ENCODE measurements around the gene CD99L2. TPM values are rescaled to one million over a fixed set of nuclear protein-coding genes. Genes with fewer than 3 reads are reported as not detected.

The CD99L2 gene
- total RNA-seq, 1 experiment from 2014 or later, result 156 TPM

DNA sequence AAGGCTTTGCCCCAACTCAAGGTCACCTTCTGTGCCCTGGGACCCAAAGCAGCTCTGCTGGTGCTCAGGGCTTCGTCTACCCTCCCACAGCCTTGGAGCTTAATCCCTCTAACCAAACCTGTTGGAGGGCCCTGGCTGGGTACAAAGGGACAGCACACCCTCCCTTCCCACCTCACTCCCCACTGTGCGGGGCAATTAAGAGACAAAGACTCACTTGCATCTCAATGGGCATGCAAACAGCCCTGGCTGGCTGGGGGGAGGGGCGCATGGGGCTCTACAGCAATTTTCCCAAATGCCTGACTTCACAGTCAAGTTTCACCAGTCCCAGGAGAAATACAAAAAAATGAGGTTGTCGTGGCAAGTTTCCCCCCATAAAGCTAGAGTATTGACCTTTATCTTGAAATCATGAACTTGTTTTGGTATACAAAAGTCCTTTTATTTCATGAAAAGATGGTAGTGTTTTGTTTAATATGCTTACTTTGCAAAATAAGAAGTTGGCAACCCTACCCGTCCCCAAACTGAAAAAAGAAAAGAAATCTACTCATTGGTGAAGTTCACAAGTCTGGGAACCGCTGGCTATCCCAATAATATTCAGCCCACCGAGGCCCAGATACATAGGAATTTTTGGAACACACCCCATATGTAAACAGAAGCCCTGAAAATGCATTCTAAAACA is 4.1 kb upstream of the CD99L2 start:
- Histone ChIP-seq H3K27me3 (ENCODE audit: control insufficient read depth, insufficient read depth, low read length) (no peaks in the 10 kb centered on the region), H3K4me3 (ENCODE audit: low read depth in 2 of 2, low read length in 2 of 2) (no peak overlapping the region), H3K4me1 (ENCODE audit: control insufficient read depth, insufficient read depth, low read length) (peaks cover 1% of the 10 kb centered on the region), H3K9me3 (ENCODE audit: control insufficient read depth, insufficient read depth, low read depth, low read length) (no peaks in the 10 kb centered on the region), H3K36me3 (ENCODE audit: control insufficient read depth, insufficient read depth, low read length) (no peaks in the 10 kb centered on the region), H3K27ac (ENCODE audit: low read length) (no peak overlapping the region)
- intact Hi-C loops (cut with micrococcal nuclease; ENCODE audit: unreplicated experiment), result no loop called here
- ChIA-PET CTCF (no interaction called here), POLR2A (no interaction called here)
- BruUV-seq (replicated peaks), result no TSS peak
- in situ Hi-C loops (cut with HindIII; ENCODE audit: low pct_unique_long_range_greater_than_20kb, low sequenced_read_pairs), result no loop called here
- DNase-seq (ENCODE audit: low read depth, low spot score) (no peak), ATAC-seq (no peak)
- no peak for TF ChIP-seq REST (IDR thresholded peaks at IDR 0.05; ENCODE audit: insufficient read depth in 1 of 2, low read depth in 2 of 2, low read length in 1 of 2)
- TF ChIP-seq SIN3A (IDR thresholded peaks at IDR 0.05; ENCODE audit: borderline replicate concordance, insufficient read depth, low read depth, low read length), result no peak
- TF ChIP-seq, protein P1, sequence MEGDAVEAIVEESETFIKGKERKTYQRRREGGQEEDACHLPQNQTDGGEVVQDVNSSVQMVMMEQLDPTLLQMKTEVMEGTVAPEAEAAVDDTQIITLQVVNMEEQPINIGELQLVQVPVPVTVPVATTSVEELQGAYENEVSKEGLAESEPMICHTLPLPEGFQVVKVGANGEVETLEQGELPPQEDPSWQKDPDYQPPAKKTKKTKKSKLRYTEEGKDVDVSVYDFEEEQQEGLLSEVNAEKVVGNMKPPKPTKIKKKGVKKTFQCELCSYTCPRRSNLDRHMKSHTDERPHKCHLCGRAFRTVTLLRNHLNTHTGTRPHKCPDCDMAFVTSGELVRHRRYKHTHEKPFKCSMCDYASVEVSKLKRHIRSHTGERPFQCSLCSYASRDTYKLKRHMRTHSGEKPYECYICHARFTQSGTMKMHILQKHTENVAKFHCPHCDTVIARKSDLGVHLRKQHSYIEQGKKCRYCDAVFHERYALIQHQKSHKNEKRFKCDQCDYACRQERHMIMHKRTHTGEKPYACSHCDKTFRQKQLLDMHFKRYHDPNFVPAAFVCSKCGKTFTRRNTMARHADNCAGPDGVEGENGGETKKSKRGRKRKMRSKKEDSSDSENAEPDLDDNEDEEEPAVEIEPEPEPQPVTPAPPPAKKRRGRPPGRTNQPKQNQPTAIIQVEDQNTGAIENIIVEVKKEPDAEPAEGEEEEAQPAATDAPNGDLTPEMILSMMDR (IDR thresholded peaks at IDR 0.05), result no peak
- TF ChIP-seq TCF7L2 (IDR thresholded peaks at IDR 0.05; ENCODE audit: low read depth, low read length), result no peak
- TF ChIP-seq POLR2AphosphoS5 (IDR thresholded peaks at IDR 0.05; ENCODE audit: low read depth, low read length), result no peak

- ATAC-seq (peak; percentile 46), DNase-seq (ENCODE audit: low read depth, low spot score) (no peak)
- ChIA-PET POLR2A (no interaction called here), CTCF (no interaction called here)
- in situ Hi-C loops (cut with HindIII; ENCODE audit: low pct_unique_long_range_greater_than_20kb, low sequenced_read_pairs) (no loop called here), intact Hi-C loops (cut with micrococcal nuclease; ENCODE audit: unreplicated experiment) (loop anchor here (5.0 kb wide), 1 partner anchor 83 kb away; the partner anchor contains the start of gene HMGB3)
- no peaks in the 10 kb centered on the region for H3K27me3 ChIP-seq (ENCODE audit: control insufficient read depth, insufficient read depth, low read length)
- BruUV-seq (replicated peaks), result TSS peak; percentile 70
- 0 out of 2 replicates have a peak, but pooled peaks have one; percentile 1 for TF ChIP-seq POLR2AphosphoS5 (IDR thresholded peaks at IDR 0.05; ENCODE audit: low read depth, low read length)
- TF ChIP-seq TCF7L2 (IDR thresholded peaks at IDR 0.05; ENCODE audit: low read depth, low read length), result 0 out of 2 replicates have a peak, but pooled peaks have one; percentile 29
- no peak for TF ChIP-seq REST (IDR thresholded peaks at IDR 0.05; ENCODE audit: insufficient read depth in 1 of 2, low read depth in 2 of 2, low read length in 1 of 2)
- H3K27ac ChIP-seq (ENCODE audit: low read length), result peak overlapping the region; percentile 81
- no peaks in the 10 kb centered on the region for H3K36me3 ChIP-seq (ENCODE audit: control insufficient read depth, insufficient read depth, low read length)
- H3K4me3 ChIP-seq (ENCODE audit: low read depth in 2 of 2, low read length in 2 of 2), result peak overlapping the region; percentile 80 to 86
- peaks cover 12% of the 10 kb centered on the region for H3K4me1 ChIP-seq (ENCODE audit: control insufficient read depth, insufficient read depth, low read length)
- H3K9me3 ChIP-seq (ENCODE audit: control insufficient read depth, insufficient read depth, low read depth, low read length), result no peaks in the 10 kb centered on the region
Observed at GRCh38 chrX:150899191-150899757, 806 bp upstream of the CD99L2 start.
